SK-N-SH (cell line): Measurements from ENCODE around the gene MAPKAP1.

Experiments
- EP300 ChIP-seq, 2 experiments: IDR thresholded peaks; 2 replicates each; pipeline versions ENCODE4 v1.4.0 to v1.6.1; 2012; ENCODE audit warnings: borderline replicate concordance in 1 of 2, low read depth in 1 of 2, low read length in 1 of 2
- REST ChIP-seq: IDR thresholded peaks from 2 replicates; pipeline ENCODE4 v1.6.1; 2012; ENCODE audit warnings: mild to moderate bottlenecking, low read depth, low read length, moderate library complexity
- TAF1 ChIP-seq: IDR thresholded peaks from 2 replicates; pipeline ENCODE4 v1.6.1; 2012; ENCODE audit warnings: low read depth, mild to moderate bottlenecking, low read length, moderate library complexity, borderline replicate concordance

GRCh38 chr9:125479846-125480615 lies 227.0 kb downstream of the MAPKAP1 start:
- no peak for TF ChIP-seq EP300 (IDR thresholded peaks at IDR 0.05; ENCODE audit: borderline replicate concordance in 1 of 2, low read depth in 1 of 2, low read length in 1 of 2)
- no peak for TF ChIP-seq REST
- TF ChIP-seq TAF1: no peak
